GM12878 (cell line): ENCODE measurements around the gene SORBS1. TPM values are rescaled to one million over a fixed set of nuclear protein-coding genes. Genes with fewer than 3 reads are reported as not detected.

Experiments used
- ATAC-seq: fragments of 200-7000 bp; cut with Tn5 transposase; 3 replicates; pipeline ENCODE4 v1.9.1; 2020; ENCODE audit warnings: mild to moderate bottlenecking, moderate library complexity
- BruUV-seq: library from RNA; stranded (reverse); fragments of 400-500 nt; replicated peaks from 2 replicates; lab custom pipeline; 2021; lab: Mats Ljungman, UMichigan
- CTCF ChIA-PET: fragments of 300-600 bp; sonication (Branson Sonifier 250); formaldehyde crosslinking; extraction: SDS; loops from one replicate; lab custom pipeline; 2021; ENCODE audit warnings: inconsistent platforms; lab: Yijun Ruan, JAX
- POLR2A ChIA-PET: fragments of 350-600 bp; formaldehyde crosslinking; extraction: SDS; loops from one replicate; lab custom pipeline; 2021; ENCODE audit warnings: inconsistent platforms; lab: Charles Lee
- RAD21 ChIA-PET: fragments of 300-600 bp; sonication (Branson Sonifier 250); formaldehyde crosslinking; loops from one replicate; lab custom pipeline; 2023; ENCODE audit warnings: antibody characterized with exemption; ENCODE audit not compliant: unreplicated experiment; lab: Charles Lee
- SMC1A ChIA-PET: fragments of 300-600 bp; sonication (Branson Sonifier 250); formaldehyde crosslinking; loops from one replicate; lab custom pipeline; 2023; ENCODE audit not compliant: unreplicated experiment, uncharacterized antibody; lab: Charles Lee
- DNase-seq: peaks from one replicate; pipeline ENCODE4 v3.0.0-alpha.2; 2011; ENCODE audit warnings: low read depth, low spot score
- FAIRE-seq: peaks from 3 replicates; lab custom pipeline; 2011; peaks lifted over from hg19 to GRCh38; lab: Jason Lieb, UNC
- H2AFZ ChIP-seq: 2 replicates; pipeline ENCODE4 v1.6.0; 2011; ENCODE audit warnings: low read depth, low read length, control low read depth; ENCODE audit not compliant: control insufficient read depth
- H3K27ac ChIP-seq: 2 replicates; pipeline ENCODE4 v1.5.1; 2011; ENCODE audit warnings: control low read depth; ENCODE audit not compliant: control insufficient read depth, insufficient read depth
- H3K27me3 ChIP-seq, 2 experiments: replicated peaks in 1 of 2; 2 replicates each; pipeline versions ENCODE4 v1.6.0 to v1.6.1; 2011; ENCODE audit warnings: low read length in 1 of 2; ENCODE audit not compliant: control insufficient read depth in 2 of 2, insufficient read depth in 2 of 2
- H3K36me3 ChIP-seq, 2 experiments: 2 replicates each; pipeline ENCODE4 v1.5.1; 2011; ENCODE audit warnings: low read length in 1 of 2; ENCODE audit not compliant: control insufficient read depth in 2 of 2, insufficient read depth in 2 of 2
- H3K4me1 ChIP-seq: 2 replicates; pipeline ENCODE4 v1.6.1; 2011; ENCODE audit warnings: mild to moderate bottlenecking, low read length, moderate library complexity, mixed read lengths; ENCODE audit not compliant: control insufficient read depth, insufficient read depth
- H3K4me2 ChIP-seq: 2 replicates; pipeline ENCODE4 v1.6.0; 2011; ENCODE audit warnings: control low read depth; ENCODE audit not compliant: control insufficient read depth, insufficient read depth
- H3K4me3 ChIP-seq: fragments of 200-600 bp; sonication (generic); 2 replicates; pipeline ENCODE4 v1.5.1; 2016
- H3K79me2 ChIP-seq: 2 replicates; pipeline ENCODE4 v1.6.0; 2011; ENCODE audit warnings: low read length; ENCODE audit not compliant: control insufficient read depth, insufficient read depth
- H3K9ac ChIP-seq: 2 replicates; pipeline ENCODE4 v1.8.0; 2011; ENCODE audit warnings: low read length, control low read depth, mixed read lengths; ENCODE audit not compliant: control insufficient read depth, insufficient read depth
- H3K9me3 ChIP-seq: replicated peaks from 3 replicates; pipeline ENCODE4 v1.5.1; 2011; ENCODE audit warnings: mild to moderate bottlenecking, low read length; ENCODE audit not compliant: control insufficient read depth, insufficient read depth
- H4K20me1 ChIP-seq: 2 replicates; pipeline ENCODE4 v1.6.0; 2011; ENCODE audit not compliant: control insufficient read depth, insufficient read depth
- E2F8 ChIP-seq: fragments of 450-650 bp; IDR thresholded peaks from 2 replicates; pipeline ENCODE4 v1.6.1; 2018; ENCODE audit warnings: mild to moderate bottlenecking, low read depth, moderate library complexity; ENCODE audit not compliant: partially characterized antibody
- GATAD2B ChIP-seq: fragments of 450-650 bp; conservative IDR thresholded peaks from 2 replicates; pipeline ENCODE4 v1.6.1; 2017; ENCODE audit warnings: low read depth, mild to moderate bottlenecking, moderate library complexity
- HDAC2 ChIP-seq: fragments of 200-600 bp; sonication (generic); IDR thresholded peaks from 2 replicates; pipeline ENCODE4 v1.6.1; 2017
- IRF5 ChIP-seq: fragments of 450-650 bp; IDR thresholded peaks from 2 replicates; pipeline ENCODE4 v1.6.1; 2017; ENCODE audit warnings: borderline replicate concordance
- MEF2A ChIP-seq: IDR thresholded peaks from 2 replicates; pipeline ENCODE4 v1.6.1; 2011; ENCODE audit warnings: low read depth, mild to moderate bottlenecking, low read length, moderate library complexity; ENCODE audit not compliant: insufficient read depth
- PKNOX1 ChIP-seq: fragments of 450-650 bp; IDR thresholded peaks from 2 replicates; pipeline ENCODE4 v1.6.1; 2016; ENCODE audit warnings: mild to moderate bottlenecking
- POLR2AphosphoS5 ChIP-seq: IDR thresholded peaks from 2 replicates; pipeline ENCODE4 v1.6.1; 2011; ENCODE audit warnings: mild to moderate bottlenecking, low read length, inconsistent platforms
- SIX5 ChIP-seq: IDR thresholded peaks from 2 replicates; pipeline ENCODE4 v1.6.1; 2011; ENCODE audit warnings: mild to moderate bottlenecking, low read depth, low read length, moderate library complexity; ENCODE audit not compliant: severe bottlenecking
- SKIL ChIP-seq: fragments of 450-650 bp; IDR thresholded peaks from 2 replicates; pipeline ENCODE4 v1.6.1; 2017; ENCODE audit warnings: mild to moderate bottlenecking, low read depth, inconsistent platforms; ENCODE audit not compliant: poor library complexity, severe bottlenecking
- TAF1 ChIP-seq: IDR thresholded peaks from 2 replicates; pipeline ENCODE4 v1.6.1; 2011; ENCODE audit warnings: mild to moderate bottlenecking, low read depth, low read length, borderline replicate concordance
- TARDBP ChIP-seq: IDR thresholded peaks from 2 replicates; pipeline ENCODE4 v1.6.1; 2016; ENCODE audit warnings: borderline replicate concordance
- WGBS: methylation state at CpG from one replicate; pipeline ENCODE4 v1.1.6; 2016; ENCODE audit warnings: low lambda C conversion rate; ENCODE audit not compliant: insufficient replicate concordance, insufficient coverage; ENCODE audit errors: missing lambda C conversion rate; 5-methylcytosine and 5-hydroxymethylcytosine counted together
- in situ Hi-C: fragments of 300-500 bp; cut with MboI; formaldehyde crosslinking; loops from 9 replicates; pipeline ENCODE4 v1.14.3; 2018; ENCODE audit warnings: mixed read lengths
- intact Hi-C: fragments of 100-400 bp; cut with micrococcal nuclease; formaldehyde crosslinking; loops from one replicate; pipeline ENCODE4 v1.14.2; 2022; ENCODE audit not compliant: unreplicated experiment
- polyA plus RNA-seq, 11 experiments: library from polyadenylated mRNA; depleted of rRNA in 4 of 11; unstranded in 6 of 11; stranded (reverse) in 5 of 11; fragments of >200 nt; fragmentation: Nextera tagmentation in 4 of 11; fragmentation: Illumina TruSeq in 1 of 11; extraction: Ambion mirVana in 4 of 11; extraction: Trizol in 1 of 11; gene quantifications; 1 replicate in 1 of 11; 2 replicates in 10 of 11; pipeline versions ENCODE4 v1.2.1 to v1.2.3, GENCODE V29; 2011 to 2016; ENCODE audit warnings: inconsistent platforms in 2 of 11, missing spikeins in 2 of 11, low read depth in 1 of 11
- total RNA-seq, 4 experiments: library from RNA; depleted of rRNA in 3 of 4; stranded (reverse); fragments of >200 nt in 3 of 4; fragmentation: Illumina TruSeq in 1 of 4; extraction: Trizol in 1 of 4; gene quantifications; 2 replicates each; pipeline versions ENCODE4 v1.2.1 to v1.2.3, GENCODE V29; 2013 to 2021

Gene SORBS1
- total and polyA plus RNA-seq, 10 of the 15 experiments (the other 5 are each of a cell fraction or from before 2014, with no cell fraction given) = 0.13 to 0.75 (median 0.39) TPM

- Histone ChIP-seq H3K27me3 (peaks cover 0 to 7% of the 10 kb centered on the region in 2 experiments; a peak in 3 of 4 replicates), H3K27ac (no peak overlapping the region), H3K4me2 (no peak overlapping the region), H2AFZ (no peak overlapping the region), H3K4me1 (no peaks in the 10 kb centered on the region), H3K36me3 (no peaks in the 10 kb centered on the region), H4K20me1 (no peaks in the 10 kb centered on the region), H3K9ac (no peak overlapping the region), H3K9me3 (no peaks in the 10 kb centered on the region), H3K79me2 (no peaks in the 10 kb centered on the region), H3K4me3 (no peak overlapping the region)
- ATAC-seq (no peak), DNase-seq (no peak), FAIRE-seq (no peak)
- SMC1A ChIA-PET = no interaction called here
- intact Hi-C loops = no loop called here
- POLR2A ChIA-PET = interaction anchor here (1.2 kb wide), 1 partner anchor 13 kb away, joined by 3 read pairs; no protein-coding TSS in a partner anchor
- RAD21 ChIA-PET = no interaction called here
- TF ChIP-seq SIX5 (no peak), PKNOX1 (no peak), TAF1 (no peak), HDAC2 (no peak), MEF2A (no peak), IRF5 (no peak), E2F8 (no peak), GATAD2B (no peak), SKIL (no peak), POLR2AphosphoS5 (no peak), TARDBP (no peak)
- in situ Hi-C loops = no loop called here
- CTCF ChIA-PET = no interaction called here
- 17% methylated on average over 5 of the region's 5 CpGs for WGBS
- BruUV-seq = no TSS peak
These were observed 43.4 kb downstream of the SORBS1 start for GRCh38 chr10:95517536-95518454.
